ENCODE data around the gene ACOX2.

Gene ACOX2

GRCh38 chr3:58459160-58459559, 77.8 kb downstream of the ACOX2 start:
- H3K27me3 Mint-ChIP-seq = no peaks in the 10 kb centered on the region
- no peak overlapping the region for H3K4me3 Mint-ChIP-seq
- H3K4me1 Mint-ChIP-seq = peaks cover 10% of the 10 kb centered on the region
- H3K27ac Mint-ChIP-seq = no peak overlapping the region
- H3K9me3 Mint-ChIP-seq = peaks cover 6% of the 10 kb centered on the region
- H3K36me3 Mint-ChIP-seq = peaks cover 9% of the 10 kb centered on the region
